ENCODE data around the gene ANXA3. TPM values are rescaled to one million over a fixed set of nuclear protein-coding genes. Genes with fewer than 3 reads are reported as not detected.
A peak's percentile ranks its signal among the peaks of the same experiment; 100 is the strongest.

ANXA3 gene
- total RNA-seq, 1 donor from 2014 or later, result 1.0 TPM

DNA sequence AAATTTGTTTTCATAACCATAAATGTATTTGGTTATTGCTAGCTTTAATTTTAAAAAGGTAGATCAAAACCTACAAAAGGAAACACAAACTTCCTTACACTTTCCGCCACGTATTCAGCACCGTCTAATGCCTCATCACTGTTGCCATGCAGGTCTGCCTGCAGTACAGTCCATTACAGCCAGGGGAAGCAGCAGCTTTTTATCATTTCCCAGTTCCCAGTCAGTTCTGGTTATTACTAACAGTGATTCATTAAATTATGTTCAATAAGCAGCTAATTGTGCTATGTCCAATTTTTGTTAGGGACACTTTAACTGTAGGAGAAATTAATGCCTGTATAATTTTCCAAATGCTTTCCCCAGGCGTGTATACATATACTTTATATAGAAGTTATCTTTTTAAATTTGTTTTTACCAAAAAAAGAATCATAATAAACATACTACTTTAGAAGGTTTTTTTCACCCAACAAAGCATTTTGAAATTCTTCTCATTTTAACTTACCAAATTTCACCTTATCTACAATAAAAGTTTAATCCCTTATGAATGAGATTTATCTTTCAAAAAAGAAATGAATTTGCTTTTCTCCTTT lies 93.3 kb downstream of the ANXA3 start:
- Mint-ChIP-seq H3K27ac (ENCODE audit: unreplicated experiment) (peak overlapping the region; percentile 96), H3K4me1 (ENCODE audit: unreplicated experiment) (peaks cover 20% of the 10 kb centered on the region), H3K27me3 (ENCODE audit: unreplicated experiment) (no peaks in the 10 kb centered on the region), H3K36me3 (ENCODE audit: unreplicated experiment) (no peaks in the 10 kb centered on the region), H3K9me3 (ENCODE audit: unreplicated experiment) (no peaks in the 10 kb centered on the region), H3K4me3 (ENCODE audit: unreplicated experiment) (no peak overlapping the region)
- TF ChIP-seq, protein P1, sequence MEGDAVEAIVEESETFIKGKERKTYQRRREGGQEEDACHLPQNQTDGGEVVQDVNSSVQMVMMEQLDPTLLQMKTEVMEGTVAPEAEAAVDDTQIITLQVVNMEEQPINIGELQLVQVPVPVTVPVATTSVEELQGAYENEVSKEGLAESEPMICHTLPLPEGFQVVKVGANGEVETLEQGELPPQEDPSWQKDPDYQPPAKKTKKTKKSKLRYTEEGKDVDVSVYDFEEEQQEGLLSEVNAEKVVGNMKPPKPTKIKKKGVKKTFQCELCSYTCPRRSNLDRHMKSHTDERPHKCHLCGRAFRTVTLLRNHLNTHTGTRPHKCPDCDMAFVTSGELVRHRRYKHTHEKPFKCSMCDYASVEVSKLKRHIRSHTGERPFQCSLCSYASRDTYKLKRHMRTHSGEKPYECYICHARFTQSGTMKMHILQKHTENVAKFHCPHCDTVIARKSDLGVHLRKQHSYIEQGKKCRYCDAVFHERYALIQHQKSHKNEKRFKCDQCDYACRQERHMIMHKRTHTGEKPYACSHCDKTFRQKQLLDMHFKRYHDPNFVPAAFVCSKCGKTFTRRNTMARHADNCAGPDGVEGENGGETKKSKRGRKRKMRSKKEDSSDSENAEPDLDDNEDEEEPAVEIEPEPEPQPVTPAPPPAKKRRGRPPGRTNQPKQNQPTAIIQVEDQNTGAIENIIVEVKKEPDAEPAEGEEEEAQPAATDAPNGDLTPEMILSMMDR (IDR thresholded peaks at IDR 0.05), result peak; percentile 80
- no peak for DNase-seq (ENCODE audit: extremely low spot score, unreplicated experiment)

- Mint-ChIP-seq H3K9me3 (ENCODE audit: unreplicated experiment) (no peaks in the 10 kb centered on the region), H3K27me3 (ENCODE audit: unreplicated experiment) (no peaks in the 10 kb centered on the region), H3K4me3 (ENCODE audit: unreplicated experiment) (peak overlapping the region; percentile 30), H3K27ac (ENCODE audit: unreplicated experiment) (peak overlapping the region; percentile 96), H3K36me3 (ENCODE audit: unreplicated experiment) (no peaks in the 10 kb centered on the region), H3K4me1 (ENCODE audit: unreplicated experiment) (peaks cover 32% of the 10 kb centered on the region)
- no peak for DNase-seq (ENCODE audit: extremely low spot score, unreplicated experiment)
- TF ChIP-seq, protein P1 (IDR thresholded peaks at IDR 0.05), result no peak
Measured at GRCh38 chr4:78645853-78646757, 94.5 kb downstream of the ANXA3 start.

DNA sequence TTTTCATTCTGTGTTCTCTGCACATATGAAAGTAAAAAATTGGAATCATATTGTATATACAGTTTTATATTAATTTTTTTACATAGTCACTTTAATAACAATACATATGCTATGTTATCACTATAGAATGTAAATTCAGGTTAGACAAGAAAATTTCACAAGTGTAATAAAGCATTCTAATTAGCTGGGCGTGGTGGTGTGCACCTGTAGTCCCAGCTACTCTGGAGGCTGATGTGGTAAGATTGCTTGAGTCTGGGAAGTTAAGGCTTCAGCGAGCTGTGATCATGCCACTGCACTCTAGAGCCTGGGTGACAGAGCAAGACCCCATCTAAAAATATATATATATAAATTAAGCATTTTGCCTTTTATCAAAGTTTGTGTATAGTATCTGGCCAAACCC lies 95.7 kb downstream of the ANXA3 start:
- no peaks in the 10 kb centered on the region for H3K9me3 Mint-ChIP-seq (ENCODE audit: unreplicated experiment)
- no peaks in the 10 kb centered on the region for H3K27me3 Mint-ChIP-seq (ENCODE audit: unreplicated experiment)
- peaks cover 42% of the 10 kb centered on the region for H3K4me1 Mint-ChIP-seq (ENCODE audit: unreplicated experiment)
- no peak for DNase-seq (ENCODE audit: extremely low spot score, unreplicated experiment)
- no peaks in the 10 kb centered on the region for H3K36me3 Mint-ChIP-seq (ENCODE audit: unreplicated experiment)
- TF ChIP-seq, protein P1 (IDR thresholded peaks at IDR 0.05), result no peak
- H3K4me3 Mint-ChIP-seq (ENCODE audit: unreplicated experiment), result no peak overlapping the region
- peak overlapping the region; percentile 96 for H3K27ac Mint-ChIP-seq (ENCODE audit: unreplicated experiment)

GRCh38 chr4:78648640-78649363 lies 97.2 kb downstream of the ANXA3 start:
- H3K4me3 Mint-ChIP-seq (ENCODE audit: unreplicated experiment), result no peak overlapping the region
- TF ChIP-seq, protein P1 (IDR thresholded peaks at IDR 0.05), result no peak
- no peak for DNase-seq (ENCODE audit: extremely low spot score, unreplicated experiment)
- H3K27me3 Mint-ChIP-seq (ENCODE audit: unreplicated experiment), result no peaks in the 10 kb centered on the region
- H3K9me3 Mint-ChIP-seq (ENCODE audit: unreplicated experiment), result no peaks in the 10 kb centered on the region
- no peaks in the 10 kb centered on the region for H3K36me3 Mint-ChIP-seq (ENCODE audit: unreplicated experiment)
- H3K27ac Mint-ChIP-seq (ENCODE audit: unreplicated experiment), result no peak overlapping the region
- H3K4me1 Mint-ChIP-seq (ENCODE audit: unreplicated experiment), result peaks cover 50% of the 10 kb centered on the region

All from osteocyte (in vitro differentiated cells).